Subcutaneous abdominal adipose tissue (tissue), 5 donors: ENCODE data around the gene REC114.
"Not testable (repeated sequence)": the region's sequence is repeated elsewhere in the genome, so short reads cannot be mapped to it uniquely, and the experiment has no call there.

Experiments
- H3K27ac ChIP-seq: one replicate; pipeline ENCODE4 v1.7.0; 2013; ENCODE audit warnings: low read depth, mild to moderate bottlenecking, inconsistent platforms, low read length, moderate library complexity
- H3K27me3 ChIP-seq, 5 donors: one replicate each; pipeline ENCODE4 v1.7.0; 2013; ENCODE audit warnings: low read length in 5 of 5, inconsistent platforms in 1 of 5; ENCODE audit not compliant: control insufficient read depth in 5 of 5, insufficient read depth in 4 of 5
- H3K36me3 ChIP-seq, 5 donors: one replicate each; pipeline ENCODE4 v1.7.0; 2013; ENCODE audit warnings: low read length in 5 of 5; ENCODE audit not compliant: control insufficient read depth in 5 of 5, insufficient read depth in 5 of 5
- H3K4me1 ChIP-seq, 5 donors: one replicate each; pipeline ENCODE4 v1.7.0; 2013; ENCODE audit warnings: low read length in 5 of 5, mild to moderate bottlenecking in 3 of 5, moderate library complexity in 1 of 5; ENCODE audit not compliant: control insufficient read depth in 5 of 5, insufficient read depth in 5 of 5
- H3K4me3 ChIP-seq, 5 donors: one replicate each; pipeline ENCODE4 v1.7.0; 2013; ENCODE audit warnings: low read length in 5 of 5, low read depth in 1 of 5
- H3K9ac ChIP-seq, 5 donors: one replicate each; pipeline ENCODE4 v1.7.0; 2013; ENCODE audit warnings: low read length in 5 of 5, mild to moderate bottlenecking in 4 of 5, moderate library complexity in 3 of 5
- H3K9me3 ChIP-seq, 5 donors: one replicate each; pipeline ENCODE4 v1.7.0; 2013; ENCODE audit warnings: low read length in 5 of 5; ENCODE audit not compliant: control insufficient read depth in 5 of 5
- donor health status: healthy.
- donor health status: healthy.
- donor health status: healthy.
- donor health status: healthy.
- donor health status: healthy.

REC114 gene

DNA sequence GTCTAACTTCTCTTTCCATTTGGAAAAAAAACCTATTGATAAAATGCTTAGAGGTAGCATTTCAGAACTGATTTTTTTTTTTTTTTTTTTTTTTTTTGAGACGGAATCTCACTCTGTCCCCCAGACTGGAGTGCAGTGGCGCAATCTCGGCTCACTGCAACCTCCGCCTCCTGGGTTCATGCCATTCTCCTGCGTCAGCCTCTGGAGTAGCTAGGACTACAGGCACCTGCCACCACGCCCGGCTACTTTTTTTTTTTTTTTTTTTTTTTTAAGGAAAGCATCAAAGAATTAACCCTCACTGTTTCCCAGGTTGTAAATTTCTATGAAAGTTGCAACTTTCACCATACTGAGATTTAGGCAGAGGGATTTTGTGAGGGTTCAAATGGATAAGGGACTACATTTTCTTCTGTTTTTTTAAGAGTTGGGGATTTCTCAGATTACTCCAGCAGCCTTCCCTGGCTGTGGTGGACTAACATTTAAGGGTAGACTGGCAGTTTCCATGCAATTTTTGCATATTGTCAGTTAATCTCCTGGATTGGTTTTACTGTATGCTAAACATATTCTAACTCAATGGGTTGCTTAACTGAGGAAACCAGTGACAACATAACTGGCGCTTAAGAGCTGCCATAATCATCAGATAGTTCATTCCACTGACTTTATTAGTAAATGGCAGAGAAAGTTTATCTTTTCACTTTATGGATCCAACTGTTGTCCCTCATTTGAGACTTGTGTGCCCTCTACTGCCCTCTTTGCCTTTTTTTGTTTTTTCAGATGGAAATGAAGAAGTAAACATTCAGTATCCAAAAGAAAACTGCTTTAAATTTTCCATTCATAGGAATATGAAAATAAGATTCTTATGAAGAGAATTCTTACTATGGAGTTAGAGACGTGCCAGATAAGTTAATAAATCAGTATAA, 96.5 kb downstream of the REC114 start:
- H3K4me3 ChIP-seq = no peak overlapping the region
- H3K27ac ChIP-seq = no peak overlapping the region
- no peak overlapping the region for H3K9ac ChIP-seq
- H3K4me1 ChIP-seq = no peaks in the 10 kb centered on the region
- H3K36me3 ChIP-seq = no peaks in the 10 kb centered on the region
- no peaks in the 10 kb centered on the region for H3K27me3 ChIP-seq
- H3K9me3 ChIP-seq = no peaks in the 10 kb centered on the region

GRCh38 chr15:73540161-73540560, 97.2 kb downstream of the REC114 start:
- H3K27ac ChIP-seq = no peak overlapping the region
- no peaks in the 10 kb centered on the region for H3K4me1 ChIP-seq
- no peaks in the 10 kb centered on the region for H3K27me3 ChIP-seq
- H3K4me3 ChIP-seq = no peak overlapping the region
- no peaks in the 10 kb centered on the region for H3K9me3 ChIP-seq
- no peaks in the 10 kb centered on the region for H3K36me3 ChIP-seq
- H3K9ac ChIP-seq = no peak overlapping the region

DNA sequence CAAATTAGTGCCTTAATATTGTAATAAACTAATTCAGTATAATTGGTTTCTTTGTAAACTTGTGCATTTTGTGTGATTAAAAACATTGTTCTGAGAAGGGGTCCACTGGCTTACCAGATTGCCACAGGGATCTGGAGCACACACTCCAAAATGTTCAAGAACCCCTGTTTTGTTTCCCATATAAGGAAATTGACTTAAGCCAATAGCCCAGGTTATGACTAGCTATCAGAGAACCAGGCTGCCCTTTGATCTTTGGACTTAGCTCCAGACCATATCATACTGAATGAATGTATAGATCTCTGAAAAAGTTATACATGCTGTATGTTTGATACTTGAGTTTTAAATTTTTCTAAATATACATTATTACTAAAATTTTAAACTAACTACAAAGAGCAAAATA, 98.5 kb downstream of the REC114 start:
- Histone ChIP-seq H3K27me3 (no peaks in the 10 kb centered on the region), H3K27ac (no peak overlapping the region), H3K36me3 (peaks cover 0 to 9% (median 0%) of the 10 kb centered on the region in 5 donors), H3K4me1 (no peaks in the 10 kb centered on the region), H3K4me3 (no peak overlapping the region), H3K9me3 (no peaks in the 10 kb centered on the region), H3K9ac (no peak overlapping the region)

- H3K27ac ChIP-seq, H3K9me3 ChIP-seq, H3K4me1 ChIP-seq, H3K9ac ChIP-seq, H3K27me3 ChIP-seq, H3K4me3 ChIP-seq: not testable (repeated sequence)
- peaks cover 0 to 11% (median 0%) of the 10 kb centered on the region in 5 donors for H3K36me3 ChIP-seq
These were observed 106.0 kb downstream of the REC114 start for GRCh38 chr15:73548925-73549324.

DNA sequence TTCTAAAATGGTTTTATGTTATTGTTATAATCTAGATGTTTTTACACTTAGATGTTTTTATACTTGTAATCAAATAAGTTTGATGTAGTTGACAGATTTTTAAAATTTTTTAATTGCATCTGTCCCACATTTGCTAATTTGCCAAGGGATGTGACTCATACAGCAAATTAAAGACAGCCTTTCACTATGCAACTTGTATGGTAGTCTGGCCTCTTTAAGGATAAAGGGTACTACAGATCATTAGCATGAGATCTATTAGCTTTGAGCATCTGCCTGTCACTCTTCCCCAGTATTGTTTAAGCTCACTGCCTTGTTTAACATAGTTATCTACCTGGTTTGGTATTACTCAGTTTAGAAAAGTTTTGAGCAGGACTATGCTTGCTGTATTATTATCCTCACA, 107.2 kb downstream of the REC114 start:
- Histone ChIP-seq H3K9me3 (no peaks in the 10 kb centered on the region), H3K9ac (no peak overlapping the region), H3K27me3 (no peaks in the 10 kb centered on the region), H3K4me3 (no peak overlapping the region), H3K27ac (no peak overlapping the region), H3K4me1 (peaks cover 0 to 4% (median 0%) of the 10 kb centered on the region in 5 donors), H3K36me3 (peaks cover 2 to 11% (median 3%) of the 10 kb centered on the region in 5 donors)

- H3K9me3 ChIP-seq = no peaks in the 10 kb centered on the region
- H3K27ac ChIP-seq = no peak overlapping the region
- no peak overlapping the region for H3K9ac ChIP-seq
- H3K4me1 ChIP-seq = peaks cover 0 to 4% (median 0%) of the 10 kb centered on the region in 5 donors
- H3K36me3 ChIP-seq = peaks cover 25 to 42% (median 32%) of the 10 kb centered on the region in 5 donors
- no peak overlapping the region for H3K4me3 ChIP-seq
- H3K27me3 ChIP-seq = no peaks in the 10 kb centered on the region
These were observed 112.1 kb downstream of the REC114 start for GRCh38 chr15:73555080-73555479.

DNA sequence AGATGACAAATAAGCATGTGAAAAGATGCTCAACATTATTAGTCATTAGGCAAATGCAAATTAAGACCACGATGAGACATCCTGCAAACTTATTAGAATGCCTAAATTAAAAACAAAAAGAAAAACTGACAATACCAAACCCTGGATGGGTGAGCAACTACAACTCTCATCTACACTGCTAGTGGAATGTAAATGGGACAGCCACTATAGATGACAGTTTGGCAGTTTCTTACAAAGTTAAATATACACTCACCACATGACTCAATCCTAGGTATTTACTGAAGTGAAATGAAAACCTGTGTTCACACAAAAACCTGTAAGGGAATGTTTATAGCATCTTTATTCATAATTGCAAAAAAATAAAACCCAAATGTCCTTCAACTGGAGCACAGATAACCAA, 115.6 kb downstream of the REC114 start:
- H3K4me3 ChIP-seq = no peak overlapping the region
- no peak overlapping the region for H3K27ac ChIP-seq
- H3K36me3 ChIP-seq = peaks cover 41 to 67% (median 58%) of the 10 kb centered on the region in 5 donors
- no peaks in the 10 kb centered on the region for H3K9me3 ChIP-seq
- H3K27me3 ChIP-seq = no peaks in the 10 kb centered on the region
- no peak overlapping the region for H3K9ac ChIP-seq
- no peaks in the 10 kb centered on the region for H3K4me1 ChIP-seq

GRCh38 chr15:73560501-73561117, 117.6 kb downstream of the REC114 start:
- Histone ChIP-seq H3K27ac (no peak overlapping the region), H3K4me1 (no peaks in the 10 kb centered on the region), H3K36me3 (peaks cover 41 to 80% (median 58%) of the 10 kb centered on the region in 5 donors), H3K9ac (no peak overlapping the region), H3K27me3 (no peaks in the 10 kb centered on the region), H3K9me3 (no peaks in the 10 kb centered on the region), H3K4me3 (no peak overlapping the region)

GRCh38 chr15:73564255-73564654, 121.3 kb downstream of the REC114 start:
- Histone ChIP-seq H3K4me3 (no peak overlapping the region), H3K9me3 (no peaks in the 10 kb centered on the region), H3K27me3 (no peaks in the 10 kb centered on the region), H3K27ac (no peak overlapping the region), H3K9ac (no peak overlapping the region), H3K36me3 (peaks cover 31 to 80% (median 59%) of the 10 kb centered on the region in 5 donors), H3K4me1 (no peaks in the 10 kb centered on the region)

DNA sequence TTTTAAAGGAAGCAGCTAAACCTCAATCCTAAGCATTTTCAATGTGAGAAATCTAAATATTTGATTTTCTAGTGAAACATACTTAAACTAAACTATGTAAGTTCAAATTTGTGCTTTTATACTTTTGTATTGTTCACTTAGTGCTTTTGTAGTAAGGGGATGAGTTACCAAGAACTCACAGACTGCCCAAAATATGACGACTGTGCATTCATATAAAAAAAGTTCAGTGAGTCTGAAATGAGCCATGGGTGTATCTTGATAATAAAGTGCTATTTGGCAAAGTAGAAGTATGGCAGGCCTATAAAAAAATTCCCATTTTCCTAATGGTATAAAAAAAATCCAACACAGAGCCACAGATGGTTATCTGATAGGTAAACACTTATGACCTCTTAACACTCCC, 124.1 kb downstream of the REC114 start:
- Histone ChIP-seq H3K36me3 (peaks cover 25 to 90% (median 73%) of the 10 kb centered on the region in 5 donors), H3K27ac (no peak overlapping the region), H3K4me3 (no peak overlapping the region), H3K9me3 (no peaks in the 10 kb centered on the region), H3K4me1 (no peaks in the 10 kb centered on the region), H3K9ac (no peak overlapping the region), H3K27me3 (no peaks in the 10 kb centered on the region)
